A549 (cell line): Measurements from ENCODE around the gene PTPRF. TPM values are rescaled to one million over a fixed set of nuclear protein-coding genes. Genes with fewer than 3 reads are reported as not detected.

ENCODE experiments used
- ATAC-seq, 2 experiments: fragments of 200-7000 bp in 1 of 2; fragments of >200 bp in 1 of 2; cut with Nextera tagmentation in 1 of 2; cut with Tn5 transposase in 1 of 2; 3 replicates each; pipeline versions ENCODE4 v1.8.0 to v1.9.1; 2018 to 2020; ENCODE audit warnings: mild to moderate bottlenecking in 1 of 2, moderate library complexity in 1 of 2
- CTCF ChIA-PET: fragments of 300-600 bp; sonication (Branson Sonifier 250); formaldehyde crosslinking; extraction: SDS; loops from one replicate; lab custom pipeline; 2021; ENCODE audit warnings: antibody characterized with exemption, inconsistent platforms; lab: Yijun Ruan, JAX
- POLR2A ChIA-PET: fragments of 350-600 bp; formaldehyde crosslinking; extraction: SDS; loops from one replicate; lab custom pipeline; 2021; ENCODE audit warnings: antibody characterized with exemption, inconsistent platforms; lab: Yijun Ruan, JAX
- DNase-seq, 2 experiments: peaks; one replicate each; pipeline versions ENCODE4 v3.0.0 to v3.0.0-alpha.2; 2011 to 2016; ENCODE audit warnings: low read depth in 1 of 2, low spot score in 1 of 2
- FAIRE-seq: peaks from 2 replicates; lab custom pipeline; 2011; peaks lifted over from hg19 to GRCh38; lab: Jason Lieb, UNC
- H3K27ac ChIP-seq, 2 experiments: fragments of >200 bp; sonication (Bioruptor Twin); formaldehyde crosslinking; 3 replicates each; pipeline ENCODE4 v1.5.1; 2016 to 2017
- H3K4me1 ChIP-seq: fragments of >200 bp; sonication (Bioruptor Twin); formaldehyde crosslinking; 3 replicates; pipeline ENCODE4 v1.6.1; 2016
- H3K4me2 ChIP-seq: fragments of >200 bp; sonication (Bioruptor Twin); formaldehyde crosslinking; 3 replicates; pipeline ENCODE4 v1.6.1; 2016
- H3K4me3 ChIP-seq: fragments of >200 bp; sonication (Bioruptor Twin); formaldehyde crosslinking; 3 replicates; pipeline ENCODE4 v1.5.1; 2016
- H3K9me3 ChIP-seq: fragments of >200 bp; sonication (Bioruptor Twin); formaldehyde crosslinking; 3 replicates; pipeline ENCODE4 v1.6.1; 2016
- CHD2 ChIP-seq: fragments of 150-350 bp; IDR thresholded peaks from 2 replicates; pipeline ENCODE4 v1.6.1; 2014; ENCODE audit warnings: low read length; ENCODE audit not compliant: partially characterized antibody
- CHD4 ChIP-seq: fragments of 200-600 bp; sonication (generic); IDR thresholded peaks from 2 replicates; pipeline ENCODE4 v1.6.1; 2016; ENCODE audit warnings: antibody characterized with exemption, mild to moderate bottlenecking, borderline replicate concordance
- EHF ChIP-seq: fragments of 250-450 bp; sonication (Bioruptor Pico); IDR thresholded peaks from 2 replicates; pipeline ENCODE4 v1.5.0; 2020; ENCODE audit warnings: mild to moderate bottlenecking
- ESRRA ChIP-seq: fragments of 150-350 bp; IDR thresholded peaks from 2 replicates; pipeline ENCODE4 v1.6.1; 2014; ENCODE audit warnings: mild to moderate bottlenecking, low read length, borderline replicate concordance
- FOXS1 ChIP-seq: fragments of 250-450 bp; sonication (Bioruptor Pico); IDR thresholded peaks from 2 replicates; pipeline ENCODE4 v1.5.0; 2020; ENCODE audit warnings: mild to moderate bottlenecking, moderate library complexity
- GATA3 ChIP-seq: IDR thresholded peaks from 2 replicates; pipeline ENCODE4 v1.6.1; 2012; ENCODE audit warnings: borderline replicate concordance
- HDAC2 ChIP-seq: fragments of 200-600 bp; sonication (generic); IDR thresholded peaks from 2 replicates; pipeline ENCODE4 v1.6.1; 2016
- JUN ChIP-seq, 2 experiments: fragments of >200 bp; sonication (Bioruptor Twin); formaldehyde crosslinking; IDR thresholded peaks; 2 replicates in 1 of 2; 3 replicates in 1 of 2; pipeline ENCODE4 v1.6.1; 2016 to 2017
- KDM5A ChIP-seq: fragments of 200-600 bp; sonication (generic); IDR thresholded peaks from 2 replicates; pipeline ENCODE4 v1.6.1; 2016; ENCODE audit warnings: antibody characterized with exemption, mild to moderate bottlenecking
- MAFK ChIP-seq: fragments of 450-650 bp; IDR thresholded peaks from 2 replicates; pipeline ENCODE4 v1.6.1; 2014; ENCODE audit not compliant: partially characterized antibody
- MAZ ChIP-seq: fragments of 150-350 bp; IDR thresholded peaks from 2 replicates; pipeline ENCODE4 v1.6.1; 2014; ENCODE audit warnings: antibody characterized with exemption, low read depth, low read length, borderline replicate concordance
- MYC ChIP-seq: IDR thresholded peaks from 2 replicates; pipeline ENCODE4 v1.6.1; 2012; ENCODE audit warnings: mild to moderate bottlenecking, inconsistent platforms, low read length, improper control_type of control experiment, borderline replicate concordance
- NR3C1 ChIP-seq: fragments of >200 bp; sonication (Bioruptor Twin); formaldehyde crosslinking; IDR thresholded peaks from 3 replicates; pipeline ENCODE4 v1.6.1; 2017
- RNF2 ChIP-seq: fragments of 200-600 bp; sonication (generic); IDR thresholded peaks from 2 replicates; pipeline ENCODE4 v1.6.1; 2016; ENCODE audit warnings: low read depth, mild to moderate bottlenecking, antibody characterized with exemption, moderate library complexity, borderline replicate concordance
- SREBF2 ChIP-seq: fragments of 450-650 bp; IDR thresholded peaks from 2 replicates; pipeline ENCODE4 v1.6.1; 2014; ENCODE audit warnings: mild to moderate bottlenecking, moderate library complexity
- TFCP2L1 ChIP-seq: fragments of 250-450 bp; sonication (Bioruptor Pico); IDR thresholded peaks from 2 replicates; pipeline ENCODE4 v1.5.0; 2021; ENCODE audit warnings: mild to moderate bottlenecking
- TP53 ChIP-seq: fragments of 250-450 bp; sonication (Bioruptor Pico); IDR thresholded peaks from 2 replicates; pipeline ENCODE4 v1.5.0; 2021; ENCODE audit warnings: mild to moderate bottlenecking, moderate library complexity
- ZSCAN20 ChIP-seq: fragments of 250-450 bp; sonication (Bioruptor Pico); IDR thresholded peaks from 2 replicates; pipeline ENCODE4 v1.8.0; 2022; ENCODE audit warnings: mild to moderate bottlenecking, moderate library complexity
- WGBS: methylation state at CpG from one replicate; pipeline ENCODE4 v1.1.6; 2017; ENCODE audit errors: missing lambda C conversion rate; 5-methylcytosine and 5-hydroxymethylcytosine counted together
- polyA plus RNA-seq, 4 experiments: library from polyadenylated mRNA; depleted of rRNA in 3 of 4; stranded (reverse); fragments of >200 nt; fragmentation: RNase III in 1 of 4; extraction: RNeasy Plus Mini Kit Qiagen cat#74134 plus additional on column Dnase treatment in 1 of 4; gene quantifications; 2 replicates in 3 of 4; 3 replicates in 1 of 4; pipeline ENCODE4 v1.2.3, GENCODE V29; 2011 to 2017
- TF ChIP-seq, protein P1 (sequence below): fragments of >200 bp; sonication (Bioruptor Twin); formaldehyde crosslinking; IDR thresholded peaks from 2 replicates; pipeline ENCODE4 v1.6.1; 2016
- TF ChIP-seq, protein P2 (sequence below): IDR thresholded peaks from 2 replicates; pipeline ENCODE4 v1.6.1; 2012; ENCODE audit warnings: low read depth, borderline replicate concordance
- TF ChIP-seq, protein P3 (sequence below): fragments of >200 bp; sonication (Bioruptor Twin); formaldehyde crosslinking; IDR thresholded peaks from 3 replicates; pipeline ENCODE4 v1.6.1; 2016
- TF ChIP-seq, protein P4 (sequence below): IDR thresholded peaks from 2 replicates; pipeline ENCODE4 v1.6.1; 2012
- TF ChIP-seq, protein P5 (sequence below): fragments of 450-650 bp; IDR thresholded peaks from 2 replicates; pipeline ENCODE4 v1.6.1; 2014; ENCODE audit warnings: antibody characterized with exemption

The PTPRF gene
- polyA plus RNA-seq, 2 of the 4 experiments (the other 2 are of a cell fraction): 68.5 to 96.5 TPM

DNA sequence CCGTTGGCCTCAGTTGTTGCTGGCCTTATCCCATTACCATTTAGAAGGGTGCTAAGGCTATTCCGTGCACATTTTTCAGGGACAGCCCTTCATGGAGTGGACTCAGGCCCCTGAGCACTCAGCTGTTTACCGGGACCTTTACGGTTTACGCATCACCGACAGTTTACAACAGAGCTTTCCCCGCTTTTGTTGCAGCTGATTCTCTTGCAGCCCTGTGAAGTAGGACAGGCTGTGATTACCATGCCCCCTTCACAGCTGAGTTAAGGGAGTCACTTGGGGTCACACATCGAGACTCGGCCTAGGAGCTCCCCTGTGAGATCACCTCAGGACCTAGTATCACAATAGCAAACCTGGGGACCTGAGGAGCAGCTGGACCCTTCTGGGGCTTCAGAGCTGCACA, 41.9 kb downstream of the PTPRF start:
- DNase-seq (no peak), FAIRE-seq (no peak), ATAC-seq (no peak)
- Histone ChIP-seq H3K4me2 (no peak overlapping the region), H3K27ac (no peak overlapping the region), H3K4me1 (no peaks in the 10 kb centered on the region), H3K9me3 (no peaks in the 10 kb centered on the region), H3K4me3 (no peak overlapping the region)
- TF ChIP-seq CHD4 (no peak), EHF (no peak), ZSCAN20 (CRISPR knock-in tag) (no peak)
- ChIA-PET POLR2A (no interaction called here), CTCF (interaction anchor here (1.2 to 1.4 kb wide), 2 partner anchors 28 to 32 kb away, joined by 3 read pairs; no protein-coding TSS in a partner anchor)
- WGBS: 90% methylated on average over 7 of the region's 9 CpGs

DNA sequence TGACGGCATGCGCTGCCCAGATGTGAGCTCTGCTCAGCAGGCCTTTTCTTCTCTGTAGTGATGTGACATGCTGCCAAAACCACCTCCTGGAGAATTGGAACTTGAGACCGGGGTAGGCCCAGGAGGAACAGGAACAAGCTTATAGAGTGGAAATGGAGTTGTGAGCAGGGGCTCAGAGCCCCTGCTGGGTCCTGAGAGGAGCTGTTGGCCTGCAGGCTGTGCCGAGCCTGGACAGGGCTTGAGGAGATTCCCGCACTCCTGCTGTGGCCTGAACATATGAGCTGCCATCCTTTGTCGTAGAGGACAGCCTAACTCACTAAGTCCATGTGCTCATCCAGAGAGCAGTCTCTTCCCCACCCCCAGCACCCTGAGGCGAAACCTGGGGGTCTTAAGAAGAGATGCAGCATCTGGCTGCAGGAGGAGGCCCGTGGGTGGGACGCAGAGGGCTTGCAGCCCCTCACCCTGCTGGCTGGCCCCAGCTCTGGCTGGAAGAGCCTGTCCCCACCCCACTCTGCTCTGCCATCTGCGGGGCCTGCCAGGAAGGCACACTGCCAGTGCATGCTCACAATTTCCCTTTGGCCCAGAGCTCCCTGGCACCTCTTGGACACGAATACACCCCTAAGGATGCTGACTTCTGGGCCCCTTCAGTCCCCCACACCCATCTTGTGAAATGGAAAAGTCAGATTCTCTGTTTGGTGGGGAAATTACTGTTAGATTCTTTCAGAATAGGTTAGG, 42.5 kb downstream of the PTPRF start:
- ATAC-seq (no peak), DNase-seq (no peak), FAIRE-seq (no peak)
- 92% methylated on average over 11 of the region's 11 CpGs for WGBS
- CTCF ChIA-PET: interaction anchor here (1.2 to 1.4 kb wide), 2 partner anchors 19 to 27 kb away, joined by 3 read pairs; no protein-coding TSS in a partner anchor
- POLR2A ChIA-PET: no interaction called here
- no peaks in the 10 kb centered on the region for H3K4me1 ChIP-seq
- TF ChIP-seq SREBF2 (no peak), ESRRA (no peak), MAZ (no peak), GATA3 (no peak), JUN (IDR thresholded peaks at IDR 0.05) (no peak), RNF2 (no peak), MYC (no peak), FOXS1 (CRISPR knock-in tag) (no peak), TFCP2L1 (CRISPR knock-in tag) (no peak), TP53 (no peak), KDM5A (no peak), MAFK (no peak)
- TF ChIP-seq, protein P1, sequence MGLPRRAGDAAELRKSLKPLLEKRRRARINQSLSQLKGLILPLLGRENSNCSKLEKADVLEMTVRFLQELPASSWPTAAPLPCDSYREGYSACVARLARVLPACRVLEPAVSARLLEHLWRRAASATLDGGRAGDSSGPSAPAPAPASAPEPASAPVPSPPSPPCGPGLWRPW: no peak
- TF ChIP-seq, protein P2, sequence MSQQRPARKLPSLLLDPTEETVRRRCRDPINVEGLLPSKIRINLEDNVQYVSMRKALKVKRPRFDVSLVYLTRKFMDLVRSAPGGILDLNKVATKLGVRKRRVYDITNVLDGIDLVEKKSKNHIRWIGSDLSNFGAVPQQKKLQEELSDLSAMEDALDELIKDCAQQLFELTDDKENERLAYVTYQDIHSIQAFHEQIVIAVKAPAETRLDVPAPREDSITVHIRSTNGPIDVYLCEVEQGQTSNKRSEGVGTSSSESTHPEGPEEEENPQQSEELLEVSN: no peak
- TF ChIP-seq, protein P3, sequence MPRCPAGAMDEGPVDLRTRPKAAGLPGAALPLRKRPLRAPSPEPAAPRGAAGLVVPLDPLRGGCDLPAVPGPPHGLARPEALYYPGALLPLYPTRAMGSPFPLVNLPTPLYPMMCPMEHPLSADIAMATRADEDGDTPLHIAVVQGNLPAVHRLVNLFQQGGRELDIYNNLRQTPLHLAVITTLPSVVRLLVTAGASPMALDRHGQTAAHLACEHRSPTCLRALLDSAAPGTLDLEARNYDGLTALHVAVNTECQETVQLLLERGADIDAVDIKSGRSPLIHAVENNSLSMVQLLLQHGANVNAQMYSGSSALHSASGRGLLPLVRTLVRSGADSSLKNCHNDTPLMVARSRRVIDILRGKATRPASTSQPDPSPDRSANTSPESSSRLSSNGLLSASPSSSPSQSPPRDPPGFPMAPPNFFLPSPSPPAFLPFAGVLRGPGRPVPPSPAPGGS: no peak
- H3K27ac ChIP-seq: no peak overlapping the region
- no peak overlapping the region for H3K4me3 ChIP-seq
- H3K9me3 ChIP-seq: no peaks in the 10 kb centered on the region
- no peak overlapping the region for H3K4me2 ChIP-seq

DNA sequence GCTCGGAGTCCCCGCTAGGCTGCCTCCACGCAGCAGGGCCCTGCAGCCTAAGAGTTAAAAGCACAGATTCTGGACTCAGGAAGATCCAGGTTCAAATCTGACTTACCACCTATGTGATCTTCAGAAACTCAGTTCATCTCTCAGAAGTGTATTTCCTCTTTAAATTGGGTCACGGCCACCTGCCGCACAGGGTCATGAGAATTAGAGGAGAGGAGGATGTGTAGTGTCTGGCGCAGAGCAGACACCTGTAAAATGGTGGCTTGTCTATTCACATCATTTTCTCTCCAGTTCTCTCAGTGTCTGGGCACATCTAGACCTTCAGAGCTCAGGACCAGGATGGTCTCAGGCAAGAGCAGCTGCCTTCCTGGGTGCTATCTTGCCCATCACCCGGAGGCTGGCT, 45.8 kb downstream of the PTPRF start:
- 94% methylated on average over 7 of the region's 7 CpGs for WGBS
- H3K4me2 ChIP-seq: no peak overlapping the region
- no peak overlapping the region for H3K27ac ChIP-seq
- no peak overlapping the region for H3K4me3 ChIP-seq
- ATAC-seq (no peak), DNase-seq (no peak)
- H3K9me3 ChIP-seq: no peaks in the 10 kb centered on the region
- TF ChIP-seq MAFK (no peak), HDAC2 (no peak), NR3C1 (no peak), CHD2 (no peak), CHD4 (no peak), EHF (no peak)
- TF ChIP-seq, protein P1: no peak
- TF ChIP-seq, protein P4, sequence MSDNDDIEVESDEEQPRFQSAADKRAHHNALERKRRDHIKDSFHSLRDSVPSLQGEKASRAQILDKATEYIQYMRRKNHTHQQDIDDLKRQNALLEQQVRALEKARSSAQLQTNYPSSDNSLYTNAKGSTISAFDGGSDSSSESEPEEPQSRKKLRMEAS: no peak
- TF ChIP-seq, protein P5, sequence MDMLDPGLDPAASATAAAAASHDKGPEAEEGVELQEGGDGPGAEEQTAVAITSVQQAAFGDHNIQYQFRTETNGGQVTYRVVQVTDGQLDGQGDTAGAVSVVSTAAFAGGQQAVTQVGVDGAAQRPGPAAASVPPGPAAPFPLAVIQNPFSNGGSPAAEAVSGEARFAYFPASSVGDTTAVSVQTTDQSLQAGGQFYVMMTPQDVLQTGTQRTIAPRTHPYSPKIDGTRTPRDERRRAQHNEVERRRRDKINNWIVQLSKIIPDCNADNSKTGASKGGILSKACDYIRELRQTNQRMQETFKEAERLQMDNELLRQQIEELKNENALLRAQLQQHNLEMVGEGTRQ: no peak
- TF ChIP-seq, all 56 proteins: peak for 0
- no peak for FAIRE-seq
- POLR2A ChIA-PET: no interaction called here
- CTCF ChIA-PET: no interaction called here
- H3K4me1 ChIP-seq: peaks cover 8% of the 10 kb centered on the region
